GM13977 (cell line): ENCODE data around the gene SPATS2L.

Experiments
- DNase-seq: peaks from one replicate; pipeline ENCODE4 v3.0.0; 2012; ENCODE audit warnings: low spot score
- in situ Hi-C: fragments of 300-500 bp; cut with MboI; formaldehyde crosslinking; loops from one replicate; pipeline ENCODE4 v1.12.0; 2022; ENCODE audit warnings: low sequenced_read_pairs, low pct_unique_long_range_greater_than_20kb, mixed read lengths, inconsistent platforms; ENCODE audit not compliant: unreplicated experiment
- TF ChIP-seq, protein P1 (sequence below): IDR thresholded peaks from 2 replicates; pipeline ENCODE4 v1.5.1; 2012; ENCODE audit warnings: mild to moderate bottlenecking, control low read depth; ENCODE audit not compliant: insufficient read depth; ENCODE audit errors: extremely low read depth, missing control alignments

Gene SPATS2L

DNA sequence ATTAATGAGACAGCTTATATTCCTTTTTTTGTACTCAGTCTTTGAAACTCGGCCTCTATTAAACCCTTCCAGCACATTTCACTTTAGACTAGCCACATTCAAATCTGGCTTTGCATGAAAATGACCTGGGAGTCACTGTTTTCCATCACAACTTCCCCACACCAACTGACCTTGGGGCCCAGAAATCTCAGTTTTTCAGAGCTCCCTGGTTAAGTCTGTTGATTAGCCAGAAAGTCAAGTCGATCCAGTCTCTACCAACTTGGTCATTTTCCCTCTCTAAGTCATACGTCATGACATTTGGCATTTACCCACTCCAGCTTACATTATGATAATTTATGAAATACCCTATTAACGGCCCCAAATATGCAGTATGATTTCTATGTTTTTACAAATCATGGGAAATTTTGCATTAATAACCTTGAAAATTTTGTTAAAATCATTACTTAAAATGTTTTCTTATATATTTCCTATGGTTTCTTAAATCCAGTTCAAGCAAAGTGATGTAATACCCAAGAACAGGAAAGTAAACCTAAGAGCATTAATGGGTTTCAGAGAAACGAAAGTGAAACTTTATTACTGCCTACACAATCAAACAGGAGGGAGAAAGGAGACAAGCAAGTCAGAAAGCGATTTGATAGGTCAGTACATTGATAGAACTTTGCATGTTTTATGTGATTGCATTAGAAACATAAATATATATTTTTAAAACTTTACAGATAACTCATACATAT is 77.1 kb downstream of the SPATS2L start:
- TF ChIP-seq, protein P1, sequence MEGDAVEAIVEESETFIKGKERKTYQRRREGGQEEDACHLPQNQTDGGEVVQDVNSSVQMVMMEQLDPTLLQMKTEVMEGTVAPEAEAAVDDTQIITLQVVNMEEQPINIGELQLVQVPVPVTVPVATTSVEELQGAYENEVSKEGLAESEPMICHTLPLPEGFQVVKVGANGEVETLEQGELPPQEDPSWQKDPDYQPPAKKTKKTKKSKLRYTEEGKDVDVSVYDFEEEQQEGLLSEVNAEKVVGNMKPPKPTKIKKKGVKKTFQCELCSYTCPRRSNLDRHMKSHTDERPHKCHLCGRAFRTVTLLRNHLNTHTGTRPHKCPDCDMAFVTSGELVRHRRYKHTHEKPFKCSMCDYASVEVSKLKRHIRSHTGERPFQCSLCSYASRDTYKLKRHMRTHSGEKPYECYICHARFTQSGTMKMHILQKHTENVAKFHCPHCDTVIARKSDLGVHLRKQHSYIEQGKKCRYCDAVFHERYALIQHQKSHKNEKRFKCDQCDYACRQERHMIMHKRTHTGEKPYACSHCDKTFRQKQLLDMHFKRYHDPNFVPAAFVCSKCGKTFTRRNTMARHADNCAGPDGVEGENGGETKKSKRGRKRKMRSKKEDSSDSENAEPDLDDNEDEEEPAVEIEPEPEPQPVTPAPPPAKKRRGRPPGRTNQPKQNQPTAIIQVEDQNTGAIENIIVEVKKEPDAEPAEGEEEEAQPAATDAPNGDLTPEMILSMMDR: no peak
- DNase-seq: peak; percentile 24
- in situ Hi-C loops: no loop called here

DNA sequence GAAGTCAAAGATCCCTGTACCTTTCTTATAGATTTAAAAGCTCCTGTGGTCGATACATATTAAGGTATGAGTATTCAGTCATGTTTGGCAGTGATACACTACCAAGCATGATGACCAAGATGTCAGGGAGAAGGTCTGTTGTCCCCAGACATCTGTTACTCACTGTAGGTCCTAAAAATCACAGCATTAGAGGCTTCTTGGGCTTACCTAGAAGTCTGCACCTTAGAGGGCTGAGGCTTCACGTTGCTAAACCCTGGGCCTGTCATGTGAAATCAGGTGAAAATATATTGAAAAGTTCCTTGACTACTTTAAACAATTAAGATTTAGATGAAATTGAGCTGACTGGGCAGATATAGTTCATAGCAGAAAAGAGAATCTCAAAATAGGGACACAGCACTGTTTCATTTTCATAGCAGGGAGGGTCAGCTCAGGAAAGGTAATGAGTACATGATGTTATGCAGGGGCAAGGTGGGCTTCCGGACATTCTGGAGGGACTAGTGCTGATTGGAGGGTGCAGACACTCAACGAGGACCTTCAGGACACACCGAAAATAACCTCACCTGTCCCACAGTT is 78.7 kb downstream of the SPATS2L start:
- in situ Hi-C loops: no loop called here
- no peak for DNase-seq
- TF ChIP-seq, protein P1: no peak

DNA sequence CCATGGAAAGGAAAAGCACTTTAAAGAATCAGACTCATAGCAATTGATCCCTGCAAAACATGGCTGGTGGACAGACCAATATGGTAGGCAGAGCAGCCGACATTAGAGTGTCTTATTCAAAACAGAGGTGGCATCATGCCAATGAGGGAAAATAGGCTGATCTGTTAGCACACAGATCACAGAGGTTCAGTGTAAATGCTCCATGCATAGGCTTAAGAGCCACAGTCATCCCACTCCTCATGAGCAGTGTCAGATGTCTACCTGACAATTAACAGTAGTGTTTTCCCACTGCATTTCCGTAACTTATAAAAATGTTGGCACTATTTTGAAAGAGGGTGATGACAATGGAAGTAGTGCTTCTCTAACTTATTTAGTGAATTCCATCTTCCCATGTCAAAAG is 86.7 kb downstream of the SPATS2L start:
- no peak for DNase-seq
- TF ChIP-seq, protein P1: no peak
- in situ Hi-C loops: no loop called here

DNA sequence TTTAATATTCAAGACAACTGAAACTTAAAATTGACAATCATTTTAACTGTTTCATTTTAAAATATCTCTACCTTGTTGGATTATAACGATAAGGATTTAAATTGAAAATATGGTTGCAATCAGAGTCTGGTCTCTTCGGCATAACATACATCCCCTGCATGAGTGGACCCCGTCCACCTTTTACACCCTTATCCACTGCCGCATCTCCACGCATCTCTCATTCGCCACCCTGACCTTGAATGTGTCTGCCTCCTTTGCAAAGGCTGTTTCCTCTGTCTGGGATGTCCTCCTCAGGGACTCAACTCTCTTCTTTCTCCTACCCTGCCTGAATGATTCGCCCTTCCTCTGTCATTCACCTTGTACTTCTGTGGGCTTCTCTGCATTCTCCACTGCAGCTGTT is 87.6 kb downstream of the SPATS2L start:
- in situ Hi-C loops: no loop called here
- DNase-seq: no peak
- TF ChIP-seq, protein P1: no peak

DNA sequence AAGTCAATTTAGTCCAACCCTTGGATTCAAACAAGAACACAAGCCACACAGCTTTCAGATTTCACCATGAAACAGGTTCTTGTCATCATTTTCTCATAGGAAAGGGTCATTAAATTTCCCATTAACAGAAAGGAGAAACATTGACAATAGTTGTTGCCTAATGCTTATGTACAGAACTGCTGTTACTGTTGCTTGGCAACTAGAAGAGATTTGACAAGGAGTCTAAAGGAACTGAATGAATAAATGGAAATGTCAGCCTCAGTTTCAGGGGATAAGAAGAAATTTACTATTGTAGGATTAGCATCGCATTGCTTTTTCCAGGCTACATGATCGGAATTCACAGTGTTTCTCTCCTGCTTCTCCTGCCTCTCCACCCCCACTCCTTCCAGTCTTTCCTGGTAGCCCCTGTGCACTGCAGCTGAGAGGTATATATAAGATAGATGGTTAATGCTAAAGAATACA is 90.3 kb downstream of the SPATS2L start:
- in situ Hi-C loops: no loop called here
- TF ChIP-seq, protein P1: no peak
- no peak for DNase-seq

DNA sequence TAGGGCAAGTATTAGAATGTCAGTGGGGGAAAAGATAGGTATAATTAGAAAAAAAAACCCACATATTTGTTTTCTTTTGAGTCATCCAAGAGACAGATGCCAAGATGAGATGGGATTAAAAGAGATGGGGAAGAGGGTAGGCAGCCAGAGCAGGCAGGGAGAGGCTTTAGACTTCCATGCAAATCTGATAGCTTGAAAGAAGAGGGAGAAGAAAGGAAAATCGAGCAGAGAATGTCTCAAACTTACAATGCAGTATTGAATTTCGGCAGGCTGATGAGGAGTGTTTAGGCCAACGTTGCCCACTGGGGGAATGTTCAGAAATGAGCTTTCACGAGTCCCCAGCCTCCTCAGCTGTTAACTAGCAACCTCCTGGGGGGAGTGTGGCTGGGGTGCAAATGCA is 91.3 kb downstream of the SPATS2L start:
- in situ Hi-C loops: no loop called here
- TF ChIP-seq, protein P1: no peak
- no peak for DNase-seq
